ENCODE results near the gene HIVEP2.

Gene HIVEP2

GRCh38 chr6:142783499-142783898 lies 161.5 kb downstream of the HIVEP2 start:
- no peak overlapping the region for H3K4me3 Mint-ChIP-seq
- no peak for ATAC-seq
- peaks cover 47% of the 10 kb centered on the region for H3K36me3 Mint-ChIP-seq
- no peaks in the 10 kb centered on the region for H3K9me3 Mint-ChIP-seq
- DNase-seq (ENCODE audit: low spot score in 2 of 2), result no peak
- no peak overlapping the region for H3K27ac Mint-ChIP-seq
- peaks cover 46% of the 10 kb centered on the region for H3K4me1 Mint-ChIP-seq

DNA sequence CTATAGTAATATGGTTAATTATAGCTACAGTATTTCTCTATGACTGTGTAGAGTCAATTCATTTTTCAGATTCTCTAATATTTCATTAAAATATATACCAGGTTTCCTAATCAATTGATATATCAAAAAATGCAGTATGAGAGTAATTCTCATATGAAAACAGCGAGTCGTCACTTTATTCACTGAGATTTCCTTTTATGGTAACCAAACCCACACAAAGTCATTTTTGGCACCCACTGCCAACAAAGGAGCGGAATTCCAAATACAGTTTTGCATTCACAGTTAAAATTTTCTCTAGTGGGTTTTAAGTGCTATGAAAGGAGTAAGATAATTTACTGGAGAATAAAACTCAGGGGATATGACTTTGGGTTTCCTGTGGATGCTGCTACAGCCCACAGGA lies 163.8 kb downstream of the HIVEP2 start:
- no peak for DNase-seq (ENCODE audit: low spot score in 2 of 2)
- no peak overlapping the region for H3K4me3 Mint-ChIP-seq
- H3K27ac Mint-ChIP-seq, result peak overlapping the region; percentile 27
- ATAC-seq, result no peak
- H3K36me3 Mint-ChIP-seq, result peaks cover 47% of the 10 kb centered on the region
- no peaks in the 10 kb centered on the region for H3K9me3 Mint-ChIP-seq
- peaks cover 31% of the 10 kb centered on the region for H3K4me1 Mint-ChIP-seq

- DNase-seq (ENCODE audit: low spot score in 2 of 2) (no peak), ATAC-seq (peak; percentile 45)
- Mint-ChIP-seq H3K4me1 (peaks cover 33% of the 10 kb centered on the region), H3K36me3 (peaks cover 69% of the 10 kb centered on the region), H3K4me3 (peak overlapping the region; percentile 8), H3K27ac (no peak overlapping the region), H3K9me3 (no peaks in the 10 kb centered on the region)
Measured at GRCh38 chr6:142773859-142774648, 170.9 kb downstream of the HIVEP2 start.

DNA sequence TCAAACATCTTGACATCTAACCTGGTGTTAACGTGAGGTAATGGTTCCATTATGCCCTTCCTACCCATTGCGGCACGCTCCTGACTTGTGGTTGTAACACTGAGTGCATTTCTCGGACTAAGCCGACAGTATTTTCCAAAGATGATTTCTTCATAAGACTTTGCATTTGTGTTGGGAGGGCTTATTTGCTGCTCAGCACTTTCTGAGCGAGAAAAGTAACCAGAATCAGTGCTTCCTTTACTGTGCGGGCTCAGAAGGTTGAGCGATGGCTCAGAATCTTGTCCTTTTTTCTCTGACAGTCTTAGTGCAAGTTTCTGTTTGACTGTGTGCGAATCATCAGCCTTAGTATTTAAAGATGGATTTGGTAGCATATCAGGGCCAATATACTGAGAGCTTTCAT lies 171.7 kb downstream of the HIVEP2 start:
- Mint-ChIP-seq H3K4me1 (peaks cover 33% of the 10 kb centered on the region), H3K36me3 (peaks cover 72% of the 10 kb centered on the region), H3K27ac (peak overlapping the region; percentile 72), H3K4me3 (peak overlapping the region; percentile 8), H3K9me3 (no peaks in the 10 kb centered on the region)
- ATAC-seq, result peak; percentile 95
- DNase-seq (ENCODE audit: low spot score in 2 of 2), result no peak

DNA sequence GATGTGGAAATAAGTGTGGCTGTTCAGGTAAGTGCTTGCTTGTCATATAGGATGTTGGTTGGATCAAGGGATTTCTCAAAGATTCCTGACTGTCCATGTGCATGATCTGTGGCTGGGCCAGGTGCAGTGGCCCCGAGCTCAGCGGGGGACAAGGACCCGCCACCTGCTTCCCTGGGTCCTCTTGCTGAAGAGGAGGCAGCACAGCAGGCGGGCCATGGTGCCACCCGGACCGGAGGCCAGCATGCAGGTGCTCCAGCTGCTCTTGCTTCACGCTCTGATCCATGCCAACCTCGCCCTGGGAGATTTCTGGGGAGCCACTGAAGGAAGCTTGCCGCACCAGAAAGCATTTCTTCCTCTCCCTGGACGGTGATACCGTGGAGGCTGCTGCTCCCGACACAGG lies 173.8 kb downstream of the HIVEP2 start:
- no peak overlapping the region for H3K27ac Mint-ChIP-seq
- peaks cover 94% of the 10 kb centered on the region for H3K36me3 Mint-ChIP-seq
- peaks cover 33% of the 10 kb centered on the region for H3K4me1 Mint-ChIP-seq
- no peak overlapping the region for H3K4me3 Mint-ChIP-seq
- DNase-seq (ENCODE audit: low spot score in 2 of 2), result no peak
- no peaks in the 10 kb centered on the region for H3K9me3 Mint-ChIP-seq
- no peak for ATAC-seq

DNA sequence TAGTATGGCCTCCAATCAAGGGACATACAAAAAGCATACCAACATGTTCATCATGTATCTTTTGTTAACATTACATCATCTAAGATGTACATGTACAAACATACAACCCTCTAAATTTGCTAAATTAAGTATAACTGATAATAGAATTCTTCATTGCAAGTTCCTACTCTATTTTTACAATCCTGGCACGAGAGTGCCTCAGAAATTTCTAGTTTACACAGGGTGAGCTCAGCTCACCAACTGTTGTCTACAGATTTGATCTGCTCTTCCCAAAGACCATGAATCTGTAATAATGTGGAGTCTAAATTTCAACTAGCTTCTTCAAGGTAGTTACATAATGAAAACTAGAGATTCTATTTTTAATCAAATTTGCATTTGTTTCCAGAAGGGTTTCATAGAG lies 179.7 kb downstream of the HIVEP2 start:
- ATAC-seq (no peak), DNase-seq (ENCODE audit: low spot score in 2 of 2) (no peak)
- Mint-ChIP-seq H3K36me3 (peaks cover 99% of the 10 kb centered on the region), H3K9me3 (no peaks in the 10 kb centered on the region), H3K27ac (no peak overlapping the region), H3K4me1 (peaks cover 7% of the 10 kb centered on the region), H3K4me3 (no peak overlapping the region)

DNA sequence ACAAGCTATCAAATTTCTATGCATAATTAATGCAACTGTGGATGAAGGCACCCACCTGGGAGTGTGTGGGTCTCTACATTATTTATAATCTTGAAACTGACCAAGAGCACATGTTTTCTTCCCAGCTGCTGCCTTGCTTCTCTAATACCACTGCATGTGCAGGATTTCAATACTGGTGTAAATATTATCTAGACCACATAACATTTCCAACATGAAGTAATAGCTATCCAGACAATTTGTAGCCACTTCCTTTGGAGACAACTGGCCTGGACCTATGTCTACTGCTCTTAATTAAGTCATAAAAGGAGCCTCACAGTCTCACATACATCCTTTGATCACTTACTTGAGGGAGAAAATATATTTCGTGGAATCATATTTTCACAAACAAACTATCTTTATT lies 180.7 kb downstream of the HIVEP2 start:
- ATAC-seq (no peak), DNase-seq (ENCODE audit: low spot score in 2 of 2) (no peak)
- Mint-ChIP-seq H3K36me3 (peaks cover 99% of the 10 kb centered on the region), H3K4me3 (no peak overlapping the region), H3K4me1 (no peaks in the 10 kb centered on the region), H3K9me3 (no peaks in the 10 kb centered on the region), H3K27ac (no peak overlapping the region)

DNA sequence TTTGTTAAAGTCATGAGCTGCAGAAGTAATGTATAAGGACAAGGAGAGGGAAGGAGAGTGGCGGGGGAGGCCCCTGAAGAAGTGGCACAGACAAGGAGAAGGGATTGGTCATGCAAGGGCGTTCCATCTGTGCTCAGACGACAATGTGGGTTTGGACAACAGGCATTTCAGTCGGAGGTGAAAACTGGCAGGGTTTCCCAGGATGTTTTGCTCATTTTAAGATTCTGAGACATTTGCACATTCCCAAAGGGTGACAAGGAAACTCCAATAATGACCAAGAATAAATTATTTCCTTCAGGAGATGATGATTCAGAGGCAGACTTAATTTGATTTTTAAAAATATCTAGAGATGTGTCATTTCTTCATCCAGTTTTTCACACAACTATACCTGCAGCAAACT lies 181.8 kb downstream of the HIVEP2 start:
- no peaks in the 10 kb centered on the region for H3K9me3 Mint-ChIP-seq
- no peak overlapping the region for H3K4me3 Mint-ChIP-seq
- no peak for DNase-seq (ENCODE audit: low spot score in 2 of 2)
- peak overlapping the region; percentile 58 for H3K27ac Mint-ChIP-seq
- ATAC-seq, result no peak
- peaks cover 99% of the 10 kb centered on the region for H3K36me3 Mint-ChIP-seq
- H3K4me1 Mint-ChIP-seq, result peaks cover 3% of the 10 kb centered on the region

DNA sequence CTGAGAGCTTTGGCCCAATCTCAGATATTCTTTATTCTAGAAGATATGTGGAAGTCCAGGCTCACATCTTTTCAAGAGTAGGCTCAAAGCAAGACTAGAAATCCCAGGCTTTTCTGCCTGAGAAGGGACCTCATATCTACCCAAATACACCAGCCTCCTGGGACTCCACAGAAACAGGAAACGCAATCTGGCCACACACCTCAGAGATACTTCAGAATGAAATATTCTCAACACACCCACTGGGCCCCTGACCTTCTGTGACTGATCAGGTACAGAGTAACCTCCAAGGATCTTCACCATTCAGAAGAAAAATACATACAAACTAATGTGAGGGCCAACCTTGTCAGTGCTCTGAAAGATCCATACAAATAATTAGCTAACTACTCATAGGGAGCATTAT lies 183.2 kb downstream of the HIVEP2 start:
- H3K9me3 Mint-ChIP-seq, result no peaks in the 10 kb centered on the region
- no peak for DNase-seq (ENCODE audit: low spot score in 2 of 2)
- peaks cover 15% of the 10 kb centered on the region for H3K4me1 Mint-ChIP-seq
- peaks cover 99% of the 10 kb centered on the region for H3K36me3 Mint-ChIP-seq
- no peak for ATAC-seq
- peak overlapping the region; percentile 57 for H3K27ac Mint-ChIP-seq
- no peak overlapping the region for H3K4me3 Mint-ChIP-seq

DNA sequence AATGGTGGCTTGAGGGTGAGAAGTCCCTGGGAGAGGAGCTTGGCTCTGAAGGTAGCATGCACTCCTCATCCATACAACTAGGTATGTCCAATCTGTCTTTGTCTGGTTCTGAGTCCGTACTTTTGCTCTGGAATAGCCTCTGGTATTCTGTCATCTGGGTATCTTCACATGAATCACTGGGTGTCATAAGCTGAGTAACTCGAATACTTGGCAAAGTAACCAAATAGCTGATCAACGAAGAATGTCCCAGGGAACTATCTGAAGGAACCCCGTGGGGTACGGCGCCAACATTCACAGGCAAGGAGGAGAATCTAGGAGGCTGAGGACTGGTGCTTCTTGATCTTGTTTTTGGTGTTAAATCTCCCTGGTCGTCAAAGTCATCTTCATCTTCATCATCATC lies 184.8 kb downstream of the HIVEP2 start:
- Mint-ChIP-seq H3K36me3 (peaks cover 99% of the 10 kb centered on the region), H3K27ac (peak overlapping the region; percentile 64), H3K4me1 (peaks cover 29% of the 10 kb centered on the region), H3K4me3 (no peak overlapping the region), H3K9me3 (no peaks in the 10 kb centered on the region)
- no peak for ATAC-seq
- DNase-seq (ENCODE audit: low spot score in 2 of 2), result no peak

GRCh38 chr6:142758629-142759025 lies 186.3 kb downstream of the HIVEP2 start:
- no peak overlapping the region for H3K4me3 Mint-ChIP-seq
- peaks cover 99% of the 10 kb centered on the region for H3K36me3 Mint-ChIP-seq
- no peaks in the 10 kb centered on the region for H3K9me3 Mint-ChIP-seq
- H3K27ac Mint-ChIP-seq, result no peak overlapping the region
- ATAC-seq (no peak), DNase-seq (ENCODE audit: low spot score in 2 of 2) (no peak)
- peaks cover 29% of the 10 kb centered on the region for H3K4me1 Mint-ChIP-seq

GRCh38 chr6:142757852-142758628 lies 186.9 kb downstream of the HIVEP2 start:
- Mint-ChIP-seq H3K4me1 (peaks cover 29% of the 10 kb centered on the region), H3K36me3 (peaks cover 99% of the 10 kb centered on the region), H3K27ac (peak overlapping the region; percentile 56), H3K4me3 (no peak overlapping the region), H3K9me3 (no peaks in the 10 kb centered on the region)
- DNase-seq (ENCODE audit: low spot score in 2 of 2) (no peak), ATAC-seq (no peak)

DNA sequence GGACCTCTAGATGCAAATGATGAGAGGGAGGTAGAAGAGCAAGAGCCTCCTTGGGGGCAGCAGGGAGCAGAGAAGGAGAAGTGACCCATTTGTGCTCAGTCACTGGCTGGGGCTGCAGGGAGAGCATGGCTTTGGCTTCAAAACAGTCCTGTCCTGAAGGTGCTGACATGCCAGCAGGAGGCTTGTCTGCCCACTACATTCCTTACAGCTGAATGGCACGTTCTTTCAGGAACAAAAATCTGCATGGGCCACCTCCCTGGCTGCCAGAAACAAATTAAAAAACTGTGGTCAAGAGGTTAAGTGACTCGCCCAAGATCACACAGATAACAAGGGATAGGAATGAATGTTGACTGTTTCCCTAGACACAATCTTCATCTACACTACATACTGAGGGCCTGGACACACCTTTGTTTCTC lies 188.8 kb downstream of the HIVEP2 start:
- peak overlapping the region; percentile 74 for H3K27ac Mint-ChIP-seq
- H3K9me3 Mint-ChIP-seq, result no peaks in the 10 kb centered on the region
- DNase-seq (ENCODE audit: low spot score in 2 of 2) (no peak), ATAC-seq (peak; percentile 67)
- peaks cover 29% of the 10 kb centered on the region for H3K4me1 Mint-ChIP-seq
- no peak overlapping the region for H3K4me3 Mint-ChIP-seq
- H3K36me3 Mint-ChIP-seq, result peaks cover 91% of the 10 kb centered on the region

- Mint-ChIP-seq H3K27ac (peak overlapping the region; percentile 51), H3K9me3 (no peaks in the 10 kb centered on the region), H3K36me3 (peaks cover 61% of the 10 kb centered on the region), H3K4me1 (peaks cover 32% of the 10 kb centered on the region), H3K4me3 (no peak overlapping the region)
- ATAC-seq, result no peak
- DNase-seq (ENCODE audit: low spot score in 2 of 2), result no peak
Measured at GRCh38 chr6:142753196-142753595, 191.8 kb downstream of the HIVEP2 start.

DNA sequence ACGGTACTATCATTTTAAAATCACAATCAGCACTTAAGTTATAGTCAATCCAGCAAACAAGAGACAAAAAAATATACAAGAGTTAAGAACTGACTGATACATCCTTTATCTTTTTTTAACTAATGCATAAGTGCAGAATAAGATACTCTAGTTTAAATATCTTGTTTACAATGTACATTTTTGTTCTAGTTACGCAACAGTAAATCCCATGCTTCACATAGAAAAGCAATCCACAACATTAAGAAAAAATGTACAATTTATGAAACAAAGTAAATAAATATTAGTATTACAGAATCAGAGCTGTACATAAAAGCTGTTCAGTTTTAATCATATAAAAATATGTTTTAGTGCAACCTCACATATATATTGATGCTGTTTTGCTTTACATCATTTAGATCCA lies 192.6 kb downstream of the HIVEP2 start:
- no peak for DNase-seq (ENCODE audit: low spot score in 2 of 2)
- H3K36me3 Mint-ChIP-seq, result peaks cover 53% of the 10 kb centered on the region
- H3K4me1 Mint-ChIP-seq, result peaks cover 24% of the 10 kb centered on the region
- ATAC-seq, result no peak
- H3K27ac Mint-ChIP-seq, result no peak overlapping the region
- H3K9me3 Mint-ChIP-seq, result no peaks in the 10 kb centered on the region
- H3K4me3 Mint-ChIP-seq, result no peak overlapping the region

- Mint-ChIP-seq H3K4me1 (peaks cover 18% of the 10 kb centered on the region), H3K36me3 (peaks cover 44% of the 10 kb centered on the region), H3K9me3 (no peaks in the 10 kb centered on the region), H3K27ac (peak overlapping the region; percentile 54), H3K4me3 (no peak overlapping the region)
- DNase-seq (ENCODE audit: low spot score in 2 of 2) (no peak), ATAC-seq (no peak)
Measured at GRCh38 chr6:142751452-142751851, 193.5 kb downstream of the HIVEP2 start.

Data from stimulated activated effector memory CD8-positive, alpha-beta T cell treated with anti-CD3 and anti-CD28 coated beads, Interleukin-12 subunit alpha, Interleukin-12 subunit beta, amount 100 ng/mL, for 72 hours (primary cell).